Measurements from ENCODE around the gene UGT2B15.
"Not testable (repeated sequence)": the region's sequence is repeated elsewhere in the genome, so short reads cannot be mapped to it uniquely, and the experiment has no call there.

Gene UGT2B15

GRCh38 chr4:68673143-68673542, 2.7 kb upstream of the UGT2B15 start:
- Histone ChIP-seq H3K36me3 (no peaks in the 10 kb centered on the region), H3K9me3 (no peaks in the 10 kb centered on the region), H3K27me3 (no peaks in the 10 kb centered on the region), H3K4me3 (ENCODE audit: low read depth, low read length) (no peak overlapping the region), H3K4me1 (no peaks in the 10 kb centered on the region)
- no peak for DNase-seq
- TF ChIP-seq CTCF (IDR thresholded peaks at IDR 0.05; ENCODE audit: low read depth, low read length): no peak

GRCh38 chr4:68671217-68671616, 765 bp upstream of the UGT2B15 start:
- not testable (repeated sequence) for H3K4me3 ChIP-seq (ENCODE audit: low read depth, low read length); H3K36me3 ChIP-seq

GRCh38 chr4:68668537-68669163, 1.8 kb downstream of the UGT2B15 start:
- not testable (repeated sequence) for DNase-seq; H3K27me3 ChIP-seq; H3K4me3 ChIP-seq (ENCODE audit: low read depth, low read length)

More at GRCh38 chr4:68671217-68671616, 765 bp upstream of the UGT2B15 start:
- not testable (repeated sequence) for H3K9me3 ChIP-seq, H3K4me1 ChIP-seq, DNase-seq, H3K27me3 ChIP-seq

GRCh38 chr4:68667551-68667950, 2.9 kb downstream of the UGT2B15 start:
- H3K36me3 ChIP-seq; H3K9me3 ChIP-seq; H3K4me1 ChIP-seq; H3K4me3 ChIP-seq (ENCODE audit: low read depth, low read length); H3K27me3 ChIP-seq; DNase-seq: not testable (repeated sequence)

More at GRCh38 chr4:68668537-68669163, 1.8 kb downstream of the UGT2B15 start:
- H3K9me3 ChIP-seq, H3K4me1 ChIP-seq, H3K36me3 ChIP-seq: not testable (repeated sequence)

GRCh38 chr4:68664721-68665120, 5.7 kb downstream of the UGT2B15 start:
- not testable (repeated sequence) for H3K4me1 ChIP-seq; DNase-seq; H3K27me3 ChIP-seq; H3K4me3 ChIP-seq (ENCODE audit: low read depth, low read length); H3K36me3 ChIP-seq; H3K9me3 ChIP-seq

GRCh38 chr4:68662836-68663574, 7.4 kb downstream of the UGT2B15 start:
- H3K36me3 ChIP-seq, DNase-seq: not testable (repeated sequence)

GRCh38 chr4:68658672-68659071, 11.8 kb downstream of the UGT2B15 start:
- Histone ChIP-seq H3K27me3 (no peaks in the 10 kb centered on the region), H3K4me3 (ENCODE audit: low read depth, low read length) (no peak overlapping the region), H3K36me3 (no peaks in the 10 kb centered on the region), H3K4me1 (no peaks in the 10 kb centered on the region), H3K9me3 (no peaks in the 10 kb centered on the region)
- no peak for TF ChIP-seq CTCF (IDR thresholded peaks at IDR 0.05; ENCODE audit: low read depth, low read length)
- DNase-seq: no peak

More at GRCh38 chr4:68662836-68663574, 7.4 kb downstream of the UGT2B15 start:
- H3K4me1 ChIP-seq; H3K27me3 ChIP-seq; H3K4me3 ChIP-seq (ENCODE audit: low read depth, low read length); H3K9me3 ChIP-seq: not testable (repeated sequence)

GRCh38 chr4:68657022-68657594, 13.3 kb downstream of the UGT2B15 start:
- H3K4me1 ChIP-seq; H3K4me3 ChIP-seq (ENCODE audit: low read depth, low read length); H3K36me3 ChIP-seq: not testable (repeated sequence)

GRCh38 chr4:68656445-68656973, 13.9 kb downstream of the UGT2B15 start:
- not testable (repeated sequence) for H3K36me3 ChIP-seq; H3K27me3 ChIP-seq; DNase-seq; H3K9me3 ChIP-seq; H3K4me3 ChIP-seq (ENCODE audit: low read depth, low read length); H3K4me1 ChIP-seq

More at GRCh38 chr4:68657022-68657594, 13.3 kb downstream of the UGT2B15 start:
- H3K9me3 ChIP-seq, H3K27me3 ChIP-seq, DNase-seq: not testable (repeated sequence)
